NOMO-1 treated with DMSO at 0.1 percent for 48 hours (cell line): ENCODE measurements around the gene DDX10.
"Not testable (repeated sequence)": the region's sequence is repeated elsewhere in the genome, so short reads cannot be mapped to it uniquely, and the experiment has no call there.

ENCODE experiments used
- DNase-seq: peaks from one replicate; lab custom pipeline; 2025; ENCODE audit not compliant: unreplicated experiment; lab: John Stamatoyannopoulos, UW

Gene DDX10

GRCh38 chr11:108813086-108813485 is 148.2 kb downstream of the DDX10 start:
- DNase-seq, result no peak

GRCh38 chr11:108817976-108818375 is 153.1 kb downstream of the DDX10 start:
- DNase-seq, result no peak

- DNase-seq, result peak; percentile 4
Observed at GRCh38 chr11:108818971-108819370, 154.1 kb downstream of the DDX10 start.

- peak; percentile 57 for DNase-seq
Observed at GRCh38 chr11:108819957-108820356, 155.1 kb downstream of the DDX10 start.

- DNase-seq, result not testable (repeated sequence)
Observed at GRCh38 chr11:108823960-108824359, 159.1 kb downstream of the DDX10 start.

GRCh38 chr11:108824545-108824944 is 159.7 kb downstream of the DDX10 start:
- DNase-seq, result no peak

- DNase-seq, result no peak
Observed at GRCh38 chr11:108825381-108825780, 160.5 kb downstream of the DDX10 start.

GRCh38 chr11:108826136-108826535 is 161.3 kb downstream of the DDX10 start:
- no peak for DNase-seq

- no peak for DNase-seq
Observed at GRCh38 chr11:108835624-108836023, 170.8 kb downstream of the DDX10 start.

- no peak for DNase-seq
Observed at GRCh38 chr11:108836541-108836940, 171.7 kb downstream of the DDX10 start.

GRCh38 chr11:108838102-108838791 is 173.4 kb downstream of the DDX10 start:
- no peak for DNase-seq

GRCh38 chr11:108838792-108839105 is 173.9 kb downstream of the DDX10 start:
- peak; percentile 35 for DNase-seq

GRCh38 chr11:108846009-108846408 is 181.1 kb downstream of the DDX10 start:
- no peak for DNase-seq

GRCh38 chr11:108847298-108847990 is 182.6 kb downstream of the DDX10 start:
- DNase-seq, result no peak

- no peak for DNase-seq
Observed at GRCh38 chr11:108851781-108852180, 186.9 kb downstream of the DDX10 start.

- DNase-seq, result no peak
Observed at GRCh38 chr11:108852701-108853100, 187.8 kb downstream of the DDX10 start.

GRCh38 chr11:108853151-108853550 is 188.3 kb downstream of the DDX10 start:
- no peak for DNase-seq

GRCh38 chr11:108853864-108854263 is 189.0 kb downstream of the DDX10 start:
- DNase-seq, result no peak

GRCh38 chr11:108854346-108854745 is 189.5 kb downstream of the DDX10 start:
- peak; percentile 29 for DNase-seq

- no peak for DNase-seq
Observed at GRCh38 chr11:108857382-108857781, 192.5 kb downstream of the DDX10 start.

- DNase-seq, result no peak
Observed at GRCh38 chr11:108858622-108859021, 193.8 kb downstream of the DDX10 start.

GRCh38 chr11:108859510-108859909 is 194.6 kb downstream of the DDX10 start:
- no peak for DNase-seq

GRCh38 chr11:108863528-108863927 is 198.7 kb downstream of the DDX10 start:
- no peak for DNase-seq
